Subcutaneous abdominal adipose tissue (tissue), 5 donors: ENCODE results near the gene GUCY1A1.

Experiments used
- H3K27ac ChIP-seq: one replicate; pipeline ENCODE4 v1.7.0; 2013; ENCODE audit warnings: low read depth, mild to moderate bottlenecking, inconsistent platforms, low read length, moderate library complexity
- H3K27me3 ChIP-seq, 5 donors: one replicate each; pipeline ENCODE4 v1.7.0; 2013; ENCODE audit warnings: low read length in 5 of 5, inconsistent platforms in 1 of 5; ENCODE audit not compliant: control insufficient read depth in 5 of 5, insufficient read depth in 4 of 5
- H3K36me3 ChIP-seq, 5 donors: one replicate each; pipeline ENCODE4 v1.7.0; 2013; ENCODE audit warnings: low read length in 5 of 5; ENCODE audit not compliant: control insufficient read depth in 5 of 5, insufficient read depth in 5 of 5
- H3K4me1 ChIP-seq, 5 donors: one replicate each; pipeline ENCODE4 v1.7.0; 2013; ENCODE audit warnings: low read length in 5 of 5, mild to moderate bottlenecking in 3 of 5, moderate library complexity in 1 of 5; ENCODE audit not compliant: control insufficient read depth in 5 of 5, insufficient read depth in 5 of 5
- H3K4me3 ChIP-seq, 5 donors: one replicate each; pipeline ENCODE4 v1.7.0; 2013; ENCODE audit warnings: low read length in 5 of 5, low read depth in 1 of 5
- H3K9ac ChIP-seq, 5 donors: one replicate each; pipeline ENCODE4 v1.7.0; 2013; ENCODE audit warnings: low read length in 5 of 5, mild to moderate bottlenecking in 4 of 5, moderate library complexity in 3 of 5
- H3K9me3 ChIP-seq, 5 donors: one replicate each; pipeline ENCODE4 v1.7.0; 2013; ENCODE audit warnings: low read length in 5 of 5; ENCODE audit not compliant: control insufficient read depth in 5 of 5
- donor health status: healthy.
- donor health status: healthy.
- donor health status: healthy.
- donor health status: healthy.
- donor health status: healthy.

Gene GUCY1A1

DNA sequence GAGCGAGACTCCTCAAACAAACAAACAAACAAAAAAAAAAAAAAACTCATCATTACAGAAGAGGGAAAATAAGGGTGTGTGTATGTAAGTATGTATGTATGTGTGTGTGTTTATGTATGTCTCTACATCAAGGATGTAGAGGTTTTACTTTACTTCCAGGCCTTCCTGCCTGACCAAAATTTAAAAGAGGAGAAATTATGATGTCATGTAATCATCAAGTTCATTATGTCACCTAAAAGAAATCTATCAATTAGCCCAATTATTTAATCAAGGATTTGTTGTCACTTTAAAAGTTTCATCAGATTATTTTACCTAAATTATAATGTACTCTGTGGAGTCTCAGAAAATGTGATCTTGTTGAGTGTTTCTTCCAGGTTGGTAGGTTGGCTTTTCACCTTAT lies 21.6 kb downstream of the GUCY1A1 start:
- H3K9ac ChIP-seq: no peak overlapping the region
- no peak overlapping the region for H3K27ac ChIP-seq
- no peak overlapping the region for H3K4me3 ChIP-seq
- peaks cover 0 to 10% (median under 1%) of the 10 kb centered on the region in 5 donors for H3K4me1 ChIP-seq
- H3K36me3 ChIP-seq: no peaks in the 10 kb centered on the region
- H3K9me3 ChIP-seq: no peaks in the 10 kb centered on the region
- H3K27me3 ChIP-seq: no peaks in the 10 kb centered on the region

DNA sequence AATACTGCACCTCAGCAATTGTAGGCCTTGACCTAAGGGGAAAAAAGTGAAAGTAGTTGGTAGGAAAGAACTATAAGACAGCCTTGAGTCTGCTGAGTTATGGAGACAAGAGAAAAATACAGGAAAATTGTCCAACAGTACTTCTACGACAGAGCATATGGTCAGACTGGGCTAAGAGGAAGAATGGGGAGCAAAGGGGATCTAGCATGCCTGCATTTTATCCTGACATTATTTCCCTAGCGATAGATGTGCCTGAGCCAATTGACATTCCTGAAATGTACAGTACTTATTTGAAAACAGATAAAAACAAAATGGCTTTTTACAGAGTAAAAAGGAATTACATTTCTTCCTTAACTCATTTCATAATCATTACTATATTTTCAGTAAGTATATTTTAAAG lies 22.2 kb downstream of the GUCY1A1 start:
- Histone ChIP-seq H3K27ac (no peak overlapping the region), H3K9ac (no peak overlapping the region), H3K4me3 (no peak overlapping the region), H3K4me1 (peaks cover 0 to 10% (median 2%) of the 10 kb centered on the region in 5 donors), H3K9me3 (no peaks in the 10 kb centered on the region), H3K36me3 (no peaks in the 10 kb centered on the region), H3K27me3 (no peaks in the 10 kb centered on the region)

DNA sequence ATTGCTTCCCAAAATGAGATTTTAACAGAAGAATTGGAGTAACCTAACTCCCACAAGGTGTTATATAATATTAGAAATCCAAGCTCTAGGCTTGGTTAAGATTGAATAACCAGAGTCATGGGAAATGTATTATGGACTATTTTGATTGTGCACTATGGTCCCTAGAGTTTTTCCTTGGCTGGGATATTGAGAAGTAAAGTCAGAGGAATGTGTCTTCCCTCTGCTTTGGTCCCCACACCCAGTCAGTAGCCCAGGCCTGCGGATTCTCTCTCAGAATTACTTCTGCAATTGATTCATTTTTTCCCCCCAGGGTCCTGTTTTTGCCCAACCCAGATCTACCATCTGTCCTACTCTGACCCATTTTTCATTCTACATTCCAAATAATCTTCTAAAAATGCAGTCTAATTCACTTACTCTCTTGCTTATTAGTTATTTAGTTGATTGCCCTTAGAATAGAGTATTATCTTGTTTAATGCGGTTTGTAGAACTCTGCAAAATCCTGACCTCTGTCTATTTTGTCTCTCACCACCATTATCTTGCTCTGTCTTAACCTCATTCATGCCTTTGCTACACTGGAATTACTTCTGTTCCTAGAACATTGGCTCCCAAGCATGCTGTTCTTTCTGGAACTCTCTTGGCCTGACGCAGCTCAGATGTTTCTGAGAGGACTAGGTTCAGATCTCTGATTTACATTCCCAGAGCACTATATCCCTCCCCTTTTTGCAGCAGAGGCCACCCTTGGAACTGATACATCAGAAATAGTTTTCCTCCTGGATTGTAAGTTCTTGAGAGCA lies 23.6 kb downstream of the GUCY1A1 start:
- H3K9ac ChIP-seq: no peak overlapping the region
- H3K36me3 ChIP-seq: no peaks in the 10 kb centered on the region
- peaks cover 0 to 10% (median 2%) of the 10 kb centered on the region in 5 donors for H3K4me1 ChIP-seq
- peak overlapping the region in 1 of 5 donors; percentile 4 for H3K4me3 ChIP-seq
- no peak overlapping the region for H3K27ac ChIP-seq
- H3K27me3 ChIP-seq: no peaks in the 10 kb centered on the region
- H3K9me3 ChIP-seq: no peaks in the 10 kb centered on the region

DNA sequence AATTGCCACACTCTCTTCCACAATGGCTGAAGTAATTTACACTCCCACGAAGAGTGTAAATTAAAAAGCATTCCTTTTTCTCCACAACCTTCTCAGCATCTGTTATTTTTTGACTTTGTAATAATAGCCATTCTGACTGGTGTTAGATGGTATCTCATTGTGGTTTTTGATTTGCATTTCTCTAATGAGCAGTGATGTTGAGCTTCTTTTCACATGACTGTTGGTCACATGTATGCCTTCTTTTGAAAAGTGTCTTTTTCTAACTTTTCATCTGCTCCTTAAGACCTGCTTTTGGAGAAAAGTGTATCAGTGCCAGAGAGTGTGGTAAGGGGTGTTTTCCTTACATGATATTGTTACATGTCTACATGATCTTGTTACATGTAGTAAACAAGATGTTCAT lies 25.7 kb downstream of the GUCY1A1 start:
- no peaks in the 10 kb centered on the region for H3K9me3 ChIP-seq
- H3K4me3 ChIP-seq: no peak overlapping the region
- H3K4me1 ChIP-seq: peaks cover 0 to 11% (median 5%) of the 10 kb centered on the region in 5 donors
- H3K27ac ChIP-seq: no peak overlapping the region
- no peak overlapping the region for H3K9ac ChIP-seq
- no peaks in the 10 kb centered on the region for H3K27me3 ChIP-seq
- H3K36me3 ChIP-seq: no peaks in the 10 kb centered on the region

DNA sequence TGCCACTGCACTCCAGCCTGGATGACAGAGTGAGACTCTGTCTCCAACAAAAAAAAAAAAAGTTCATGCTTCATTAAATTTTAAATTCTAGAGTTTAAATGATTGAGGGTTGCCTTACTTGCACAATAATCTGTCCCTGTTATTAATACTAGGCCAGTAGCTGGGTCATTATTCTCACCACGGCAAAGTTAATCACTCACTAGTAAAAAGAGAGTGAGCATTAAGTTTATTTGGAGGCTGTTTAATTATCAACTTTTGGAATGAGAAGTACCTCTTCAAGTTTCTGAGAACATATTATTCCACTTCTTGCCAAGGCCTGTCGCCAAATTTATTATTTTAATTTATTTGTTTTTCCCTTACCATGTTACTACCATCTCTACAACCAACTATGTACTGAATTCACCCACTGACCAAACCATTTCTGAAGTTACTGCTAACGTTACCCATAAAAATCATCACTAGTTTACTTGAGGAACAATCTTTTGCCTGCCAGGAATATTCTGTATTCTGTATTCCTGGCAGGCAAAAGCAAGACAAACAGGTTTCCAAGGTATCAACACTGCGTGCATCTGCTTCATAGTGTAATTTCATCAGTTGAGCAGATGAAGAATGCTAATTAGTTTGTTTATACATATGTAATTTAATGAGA lies 26.5 kb downstream of the GUCY1A1 start:
- peaks cover 0 to 7% (median 0%) of the 10 kb centered on the region in 5 donors for H3K9me3 ChIP-seq
- no peak overlapping the region for H3K9ac ChIP-seq
- H3K4me3 ChIP-seq: no peak overlapping the region
- H3K4me1 ChIP-seq: peaks cover 0 to 11% (median 5%) of the 10 kb centered on the region in 5 donors
- H3K27me3 ChIP-seq: no peaks in the 10 kb centered on the region
- H3K36me3 ChIP-seq: no peaks in the 10 kb centered on the region
- no peak overlapping the region for H3K27ac ChIP-seq

DNA sequence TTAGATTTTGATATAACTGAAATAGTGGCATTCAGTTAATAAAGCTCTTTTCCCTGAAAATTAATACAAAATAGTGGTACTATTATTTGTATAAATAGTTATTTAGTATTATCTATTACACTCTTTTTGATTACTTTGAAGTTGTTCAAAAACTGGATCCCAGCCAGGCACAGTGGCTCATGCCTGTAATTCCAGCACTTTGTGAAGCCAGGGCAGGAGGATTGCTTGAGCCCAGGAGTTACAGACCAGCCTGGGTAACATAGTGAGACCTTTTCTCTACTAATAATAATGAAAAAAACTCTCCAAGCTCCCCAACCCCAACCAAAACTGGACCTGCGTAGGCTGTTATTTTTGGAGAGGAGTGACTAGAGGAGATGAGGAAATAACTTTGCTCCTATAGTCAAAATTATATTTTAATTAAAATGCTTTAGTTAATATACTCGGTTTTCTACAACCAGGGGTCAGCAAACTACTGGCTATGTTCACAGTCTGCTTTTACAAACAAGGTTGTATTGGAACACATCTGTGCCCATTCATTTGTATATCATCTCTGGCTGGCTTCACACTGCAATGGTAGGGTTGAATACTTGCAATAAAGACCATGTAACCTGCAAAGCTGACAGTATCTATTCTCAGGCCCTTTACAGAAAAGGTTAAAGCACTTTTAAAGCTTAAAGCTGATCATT lies 27.6 kb downstream of the GUCY1A1 start:
- Histone ChIP-seq H3K36me3 (no peaks in the 10 kb centered on the region), H3K9me3 (peaks cover 0 to 11% (median 2%) of the 10 kb centered on the region in 5 donors), H3K27ac (no peak overlapping the region), H3K4me3 (no peak overlapping the region), H3K27me3 (no peaks in the 10 kb centered on the region), H3K4me1 (peaks cover 0 to 11% (median 3%) of the 10 kb centered on the region in 5 donors), H3K9ac (no peak overlapping the region)

DNA sequence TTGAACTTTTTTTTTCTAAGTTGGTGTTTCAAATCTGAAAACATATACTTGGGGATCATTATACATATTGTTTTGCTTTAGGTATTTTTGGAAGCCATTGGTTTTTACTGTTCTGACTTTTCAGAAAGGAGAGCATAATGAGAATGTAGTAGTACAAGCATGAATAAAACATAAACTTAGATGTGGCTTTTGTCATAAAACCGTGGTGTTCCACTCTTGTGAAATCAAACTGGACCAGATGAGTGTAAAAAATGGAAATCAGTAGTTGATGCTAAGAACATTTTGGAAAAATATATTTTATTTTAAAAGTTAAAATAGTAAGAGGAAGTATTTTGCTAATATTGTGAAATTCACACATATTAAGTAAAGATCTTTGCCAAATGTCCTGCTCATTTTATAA lies 29.6 kb downstream of the GUCY1A1 start:
- peaks cover 0 to 11% (median 0%) of the 10 kb centered on the region in 5 donors for H3K4me1 ChIP-seq
- H3K36me3 ChIP-seq: no peaks in the 10 kb centered on the region
- no peak overlapping the region for H3K9ac ChIP-seq
- H3K4me3 ChIP-seq: no peak overlapping the region
- H3K27ac ChIP-seq: no peak overlapping the region
- H3K9me3 ChIP-seq: peaks cover 0 to 11% (median 2%) of the 10 kb centered on the region in 5 donors
- H3K27me3 ChIP-seq: no peaks in the 10 kb centered on the region

DNA sequence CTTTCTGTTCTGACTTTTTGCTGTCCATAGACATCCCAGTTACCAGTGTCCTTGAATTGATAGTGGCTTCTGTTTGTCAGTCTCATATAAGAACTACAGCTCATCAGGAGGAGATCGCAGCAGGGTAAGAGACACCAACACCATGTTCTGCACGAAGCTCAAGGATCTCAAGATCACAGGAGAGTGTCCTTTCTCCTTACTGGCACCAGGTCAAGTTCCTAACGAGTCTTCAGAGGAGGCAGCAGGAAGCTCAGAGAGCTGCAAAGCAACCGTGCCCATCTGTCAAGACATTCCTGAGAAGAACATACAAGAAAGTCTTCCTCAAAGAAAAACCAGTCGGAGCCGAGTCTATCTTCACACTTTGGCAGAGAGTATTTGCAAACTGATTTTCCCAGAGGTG lies 30.1 kb downstream of the GUCY1A1 start:
- H3K27me3 ChIP-seq: no peaks in the 10 kb centered on the region
- no peaks in the 10 kb centered on the region for H3K36me3 ChIP-seq
- no peak overlapping the region for H3K4me3 ChIP-seq
- no peak overlapping the region for H3K9ac ChIP-seq
- H3K27ac ChIP-seq: no peak overlapping the region
- peaks cover 0 to 11% (median 2%) of the 10 kb centered on the region in 5 donors for H3K9me3 ChIP-seq
- H3K4me1 ChIP-seq: peaks cover 0 to 11% (median 0%) of the 10 kb centered on the region in 5 donors

DNA sequence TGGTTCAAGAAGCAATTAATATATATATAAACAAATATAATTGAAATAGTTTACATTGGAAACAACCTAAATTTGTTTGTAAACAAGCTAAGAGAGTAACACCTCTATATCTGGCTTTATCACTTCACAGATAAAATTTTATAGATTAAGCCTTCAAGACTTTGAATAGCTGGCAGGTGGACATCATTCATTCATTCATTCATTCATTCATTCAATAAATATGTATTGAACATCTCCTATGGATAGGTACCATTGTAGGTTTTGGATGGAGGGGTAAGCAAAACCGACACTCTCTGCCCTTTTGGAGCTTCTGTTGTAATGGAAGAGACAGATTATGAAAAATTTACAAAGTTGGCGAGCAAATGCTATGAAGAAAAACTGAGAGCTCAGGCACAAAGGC lies 35.2 kb downstream of the GUCY1A1 start:
- Histone ChIP-seq H3K4me1 (peaks cover 0 to 5% (median 3%) of the 10 kb centered on the region in 5 donors), H3K4me3 (no peak overlapping the region), H3K9ac (no peak overlapping the region), H3K27ac (no peak overlapping the region), H3K27me3 (no peaks in the 10 kb centered on the region), H3K36me3 (no peaks in the 10 kb centered on the region), H3K9me3 (peaks cover 0 to 11% (median 2%) of the 10 kb centered on the region in 5 donors)
